ENCODE measurements around the gene RAMP1.
"Not testable (repeated sequence)": the region's sequence is repeated elsewhere in the genome, so short reads cannot be mapped to it uniquely, and the experiment has no call there.

The RAMP1 gene

GRCh38 chr2:237863689-237864443, 4.4 kb downstream of the RAMP1 start:
- no peak for DNase-seq

- no peak for DNase-seq
Measured at GRCh38 chr2:237864444-237864931, 5.1 kb downstream of the RAMP1 start.

- no peak for DNase-seq
Measured at GRCh38 chr2:237864940-237865622, 5.7 kb downstream of the RAMP1 start.

- DNase-seq, result no peak
Measured at GRCh38 chr2:237865623-237866041, 6.2 kb downstream of the RAMP1 start.

- DNase-seq, result no peak
Measured at GRCh38 chr2:237866101-237866621, 6.7 kb downstream of the RAMP1 start.

GRCh38 chr2:237867465-237867864, 8.0 kb downstream of the RAMP1 start:
- DNase-seq, result no peak

- DNase-seq, result not testable (repeated sequence)
Measured at GRCh38 chr2:237868074-237868473, 8.7 kb downstream of the RAMP1 start.

GRCh38 chr2:237868631-237869342, 9.4 kb downstream of the RAMP1 start:
- no peak for DNase-seq

- no peak for DNase-seq
Measured at GRCh38 chr2:237869343-237870102, 10.1 kb downstream of the RAMP1 start.

GRCh38 chr2:237870126-237870525, 10.7 kb downstream of the RAMP1 start:
- DNase-seq, result no peak

GRCh38 chr2:237870754-237871651, 11.6 kb downstream of the RAMP1 start:
- no peak for DNase-seq

- DNase-seq, result no peak
Measured at GRCh38 chr2:237872178-237872887, 12.9 kb downstream of the RAMP1 start.

- DNase-seq, result no peak
Measured at GRCh38 chr2:237873421-237873831, 14.0 kb downstream of the RAMP1 start.

- DNase-seq, result no peak
Measured at GRCh38 chr2:237873897-237874551, 14.6 kb downstream of the RAMP1 start.

- DNase-seq, result no peak
Measured at GRCh38 chr2:237874585-237875161, 15.2 kb downstream of the RAMP1 start.

GRCh38 chr2:237875256-237876060, 16.0 kb downstream of the RAMP1 start:
- no peak for DNase-seq

GRCh38 chr2:237876061-237876526, 16.7 kb downstream of the RAMP1 start:
- DNase-seq, result no peak

GRCh38 chr2:237876532-237876931, 17.1 kb downstream of the RAMP1 start:
- DNase-seq, result no peak

All from NCI-H187 (cell line).